Suprapubic skin (tissue), 4 donors: ENCODE data around the gene ZNF473. TPM values are rescaled to one million over a fixed set of nuclear protein-coding genes. Genes with fewer than 3 reads are reported as not detected.

Experiments used
- DNase-seq, 2 donors: peaks; one replicate each; pipeline ENCODE4 v3.0.0-alpha.2; 2019; ENCODE audit warnings: low spot score in 2 of 2
- H3K27ac ChIP-seq: fragments of 200-600 bp; sonication (generic); one replicate; pipeline ENCODE4 v1.5.1; 2019
- H3K27me3 ChIP-seq: fragments of 200-600 bp; sonication (generic); one replicate; pipeline ENCODE4 v1.5.1; 2019
- H3K36me3 ChIP-seq: fragments of 200-600 bp; sonication (generic); one replicate; pipeline ENCODE4 v1.5.1; 2019
- H3K4me1 ChIP-seq: fragments of 200-600 bp; sonication (generic); one replicate; pipeline ENCODE4 v1.5.1; 2019
- H3K4me3 ChIP-seq: fragments of 200-600 bp; sonication (generic); one replicate; pipeline ENCODE4 v1.5.1; 2019; ENCODE audit warnings: mild to moderate bottlenecking
- H3K9me3 ChIP-seq: fragments of 200-600 bp; sonication (generic); one replicate; pipeline ENCODE4 v1.5.1; 2019
- CTCF ChIP-seq, 2 donors: fragments of 200-600 bp in 1 of 2; fragments of 450-650 bp in 1 of 2; sonication (generic) in 1 of 2; IDR thresholded peaks; one replicate each; pipeline ENCODE4 v1.5.1; 2016 to 2019; ENCODE audit warnings: antibody characterized with exemption in 2 of 2, mild to moderate bottlenecking in 1 of 2, moderate library complexity in 1 of 2
- EP300 ChIP-seq: sonication (generic); formaldehyde crosslinking; IDR thresholded peaks from one replicate; pipeline ENCODE4 v1.6.1; 2017; ENCODE audit warnings: antibody characterized with exemption
- POLR2A ChIP-seq, 2 donors: fragments of 450-650 bp; IDR thresholded peaks; one replicate each; pipeline ENCODE4 v1.6.1; 2017; ENCODE audit warnings: antibody characterized with exemption in 2 of 2, mild to moderate bottlenecking in 2 of 2, moderate library complexity in 2 of 2
- POLR2AphosphoS5 ChIP-seq, 3 donors: sonication (generic); formaldehyde crosslinking; IDR thresholded peaks; one replicate each; pipeline ENCODE4 v1.6.1; 2017; ENCODE audit warnings: antibody characterized with exemption in 3 of 3
- WGBS: methylation state at CpG from one replicate; pipeline ENCODE4 v1.1.5; 2018; 5-methylcytosine and 5-hydroxymethylcytosine counted together
- total RNA-seq, 4 donors: library from RNA; depleted of rRNA; stranded (reverse); fragments of >200 nt; gene quantifications; one replicate each; pipeline ENCODE4 v1.1.0, GENCODE V29; 2016

The ZNF473 gene
- total RNA-seq, 4 donors from 2014 or later, result 8.5 to 18.5 (median 12.2) TPM

GRCh38 chr19:50026550-50026906, 723 bp downstream of the ZNF473 start:
- no peak overlapping the region for H3K27ac ChIP-seq
- no peaks in the 10 kb centered on the region for H3K27me3 ChIP-seq
- 89% methylated on average over 7 of the region's 7 CpGs for WGBS
- peak overlapping the region; percentile 80 for H3K4me3 ChIP-seq
- TF ChIP-seq EP300 (no peak), CTCF (IDR thresholded peaks at IDR 0.05) (no peak), POLR2AphosphoS5 (IDR thresholded peaks at IDR 0.05) (no peak), POLR2A (IDR thresholded peaks at IDR 0.05) (no peak)
- peaks cover 32% of the 10 kb centered on the region for H3K4me1 ChIP-seq
- no peak for DNase-seq
- H3K36me3 ChIP-seq, result peaks cover 12% of the 10 kb centered on the region
- H3K9me3 ChIP-seq, result no peaks in the 10 kb centered on the region

DNA sequence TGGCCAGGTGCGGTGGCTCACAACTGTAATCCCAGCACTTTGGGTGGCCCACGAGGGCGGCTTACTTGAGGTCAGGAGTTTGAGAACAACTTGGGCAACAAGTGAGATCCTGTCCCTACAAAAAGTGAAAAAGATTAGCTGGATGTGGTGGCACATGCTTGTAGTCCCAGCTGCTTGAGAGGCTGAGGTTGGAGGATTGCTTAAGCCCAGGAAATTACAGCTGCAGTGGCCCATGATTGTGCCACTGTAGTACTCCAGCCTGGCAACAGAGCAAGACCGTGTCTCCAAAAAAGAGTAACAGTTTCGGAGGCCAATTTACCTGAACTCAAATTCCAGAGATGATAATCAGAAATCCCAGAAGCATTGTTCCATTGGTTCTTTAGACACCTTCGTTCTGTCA, 4.4 kb downstream of the ZNF473 start:
- Histone ChIP-seq H3K27me3 (no peaks in the 10 kb centered on the region), H3K9me3 (no peaks in the 10 kb centered on the region), H3K36me3 (peaks cover 49% of the 10 kb centered on the region), H3K4me3 (no peak overlapping the region), H3K4me1 (peaks cover 17% of the 10 kb centered on the region), H3K27ac (no peak overlapping the region)
- WGBS, result 88% methylated on average over 6 of the region's 6 CpGs
- DNase-seq, result no peak
- no peak for TF ChIP-seq EP300
- no peak for TF ChIP-seq POLR2AphosphoS5 (IDR thresholded peaks at IDR 0.05)
- TF ChIP-seq POLR2A (IDR thresholded peaks at IDR 0.05), result no peak
- no peak for TF ChIP-seq CTCF (IDR thresholded peaks at IDR 0.05)

- WGBS, result 90% methylated on average over 11 of the region's 11 CpGs
These were observed 5.1 kb downstream of the ZNF473 start for GRCh38 chr19:50030937-50031336.

DNA sequence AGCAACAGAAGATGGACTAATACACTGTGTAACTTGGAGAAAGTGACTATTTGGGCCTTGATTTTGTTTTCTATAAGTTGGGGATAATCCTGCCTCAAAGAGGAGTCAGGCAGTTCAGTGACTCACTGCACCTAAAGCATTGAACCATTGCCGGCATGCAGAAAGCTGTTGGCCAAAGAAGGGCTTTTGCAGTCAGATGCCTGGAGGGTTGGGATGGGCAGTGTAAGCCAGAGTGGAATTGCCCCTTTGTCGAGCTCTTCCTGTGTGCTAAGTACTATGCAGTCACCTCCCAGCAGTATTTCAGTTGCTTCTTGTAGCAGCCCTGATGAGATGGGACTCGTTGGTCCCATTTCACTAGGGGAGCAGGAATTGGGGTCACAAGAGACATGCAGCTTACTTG, 11.1 kb downstream of the ZNF473 start:
- Histone ChIP-seq H3K27ac (no peak overlapping the region), H3K36me3 (peaks cover 87% of the 10 kb centered on the region)

More at GRCh38 chr19:50030937-50031336, 5.1 kb downstream of the ZNF473 start:
- H3K27me3 ChIP-seq, result no peaks in the 10 kb centered on the region
- no peak overlapping the region for H3K4me3 ChIP-seq
- no peaks in the 10 kb centered on the region for H3K9me3 ChIP-seq
- peaks cover 52% of the 10 kb centered on the region for H3K36me3 ChIP-seq
- TF ChIP-seq CTCF (IDR thresholded peaks at IDR 0.05), result no peak
- no peak for TF ChIP-seq EP300
- TF ChIP-seq POLR2A (IDR thresholded peaks at IDR 0.05), result no peak
- no peak for TF ChIP-seq POLR2AphosphoS5 (IDR thresholded peaks at IDR 0.05)
- no peak overlapping the region for H3K27ac ChIP-seq
- peaks cover 16% of the 10 kb centered on the region for H3K4me1 ChIP-seq
- no peak for DNase-seq

GRCh38 chr19:50039968-50040367, 14.2 kb downstream of the ZNF473 start:
- DNase-seq, result no peak
- TF ChIP-seq POLR2AphosphoS5 (IDR thresholded peaks at IDR 0.05) (no peak), EP300 (no peak), CTCF (IDR thresholded peaks at IDR 0.05) (no peak), POLR2A (IDR thresholded peaks at IDR 0.05) (no peak)
- H3K36me3 ChIP-seq, result peaks cover 87% of the 10 kb centered on the region

More for the DNA sequence above, 11.1 kb downstream of the ZNF473 start:
- DNase-seq, result no peak
- Histone ChIP-seq H3K4me1 (no peaks in the 10 kb centered on the region), H3K27me3 (no peaks in the 10 kb centered on the region), H3K4me3 (no peak overlapping the region), H3K9me3 (no peaks in the 10 kb centered on the region)
- TF ChIP-seq POLR2AphosphoS5 (IDR thresholded peaks at IDR 0.05), result no peak
- TF ChIP-seq EP300, result no peak
- no peak for TF ChIP-seq POLR2A (IDR thresholded peaks at IDR 0.05)
- no peak for TF ChIP-seq CTCF (IDR thresholded peaks at IDR 0.05)
- 54% methylated on average over 3 of the region's 3 CpGs for WGBS

More at GRCh38 chr19:50039968-50040367, 14.2 kb downstream of the ZNF473 start:
- H3K9me3 ChIP-seq, result peaks cover 11% of the 10 kb centered on the region
- no peaks in the 10 kb centered on the region for H3K27me3 ChIP-seq
- 93% methylated on average over 3 of the region's 3 CpGs for WGBS
- no peak overlapping the region for H3K27ac ChIP-seq
- no peaks in the 10 kb centered on the region for H3K4me1 ChIP-seq
- H3K4me3 ChIP-seq, result no peak overlapping the region
